Effector memory CD8-positive, alpha-beta T cell (primary cell): Measurements from ENCODE around the gene DYSF.

Experiments
- ATAC-seq: fragments of 150-1000 bp; cut with Tn5 transposase; replicated peaks from 2 replicates; pipeline ENCODE4 v1.10.0; 2021; ENCODE audit warnings: mild to moderate bottlenecking, moderate library complexity
- DNase-seq, 3 experiments: peaks; one replicate each; pipeline ENCODE4 v3.0.0; 2021
- H3K27ac Mint-ChIP-seq, 2 donors: one replicate each; pipeline ENCODE4 v1.8.0; 2022; ENCODE audit warnings: mild to moderate bottlenecking in 2 of 2, mixed read lengths in 2 of 2, moderate library complexity in 2 of 2
- H3K27me3 Mint-ChIP-seq, 2 donors: one replicate each; pipeline ENCODE4 v1.8.0; 2022; ENCODE audit warnings: mixed read lengths in 2 of 2
- H3K36me3 Mint-ChIP-seq: one replicate; pipeline ENCODE4 v1.8.0; 2022; ENCODE audit warnings: mild to moderate bottlenecking, moderate library complexity, mixed read lengths; ENCODE audit not compliant: insufficient read depth
- H3K4me1 Mint-ChIP-seq, 2 donors: one replicate each; pipeline ENCODE4 v1.8.0; 2022; ENCODE audit warnings: low read depth in 2 of 2, mixed read lengths in 2 of 2
- H3K4me3 Mint-ChIP-seq, 2 donors: one replicate each; pipeline ENCODE4 v1.8.0; 2022; ENCODE audit warnings: mild to moderate bottlenecking in 2 of 2, mixed read lengths in 2 of 2, moderate library complexity in 2 of 2
- H3K9me3 Mint-ChIP-seq, 2 donors: one replicate each; pipeline ENCODE4 v1.8.0; 2022; ENCODE audit warnings: mixed read lengths in 2 of 2

Gene DYSF

DNA sequence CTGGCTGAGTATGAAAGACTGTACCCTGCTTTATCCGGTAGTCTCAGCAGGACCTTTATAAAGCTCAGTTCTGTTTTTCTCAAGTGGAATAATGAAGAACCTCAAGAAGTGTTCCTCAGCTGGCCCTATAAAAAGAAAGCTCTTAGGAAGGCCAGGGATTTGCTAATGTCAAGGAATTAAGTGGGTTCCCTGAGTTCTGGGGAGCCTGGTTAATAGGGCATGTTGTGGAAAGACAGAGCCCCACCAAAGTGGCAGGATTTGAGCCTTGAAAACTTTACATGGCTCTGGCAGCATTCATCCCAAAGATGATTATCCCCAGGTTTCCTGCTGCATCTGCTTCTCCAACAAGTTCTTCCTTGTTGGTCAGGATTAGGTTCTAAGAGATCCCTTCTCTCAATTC lies 6.9 kb upstream of the DYSF start:
- ATAC-seq = no peak
- Mint-ChIP-seq H3K9me3 (no peaks in the 10 kb centered on the region), H3K27me3 (no peaks in the 10 kb centered on the region), H3K4me1 (peaks cover 18 to 19% of the 10 kb centered on the region in 2 donors), H3K36me3 (peaks cover under 1% of the 10 kb centered on the region), H3K27ac (no peak overlapping the region), H3K4me3 (no peak overlapping the region)
- DNase-seq = no peak

DNA sequence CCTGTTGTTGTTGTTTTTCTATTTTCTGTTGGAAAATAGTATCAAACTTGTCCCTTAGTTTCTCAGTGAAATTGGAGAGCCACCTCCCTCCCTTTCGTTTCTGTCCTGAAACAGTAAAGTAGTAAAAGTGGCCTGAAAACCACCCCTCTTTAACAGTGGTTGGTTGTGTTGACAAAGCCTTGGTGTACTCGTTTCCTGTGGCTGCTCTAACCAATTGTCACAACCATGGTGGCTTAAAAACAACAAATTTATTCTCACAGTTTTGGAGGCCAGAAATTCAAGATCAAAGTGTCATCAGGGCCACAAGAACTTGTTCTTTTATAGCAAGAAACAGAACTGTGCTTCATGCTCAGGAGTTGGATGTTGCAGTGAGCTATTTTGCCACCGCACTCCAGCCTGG lies 4.0 kb upstream of the DYSF start:
- peaks cover 25 to 31% of the 10 kb centered on the region in 2 donors for H3K4me1 Mint-ChIP-seq
- ATAC-seq = peak; percentile 81
- no peak for DNase-seq
- H3K4me3 Mint-ChIP-seq = peak overlapping the region in 1 of 2 donors; percentile 56
- H3K27ac Mint-ChIP-seq = peak overlapping the region; percentile 68 to 73
- peaks cover 2 to 20% of the 10 kb centered on the region in 2 donors for H3K27me3 Mint-ChIP-seq
- H3K36me3 Mint-ChIP-seq = no peaks in the 10 kb centered on the region
- no peaks in the 10 kb centered on the region for H3K9me3 Mint-ChIP-seq

DNA sequence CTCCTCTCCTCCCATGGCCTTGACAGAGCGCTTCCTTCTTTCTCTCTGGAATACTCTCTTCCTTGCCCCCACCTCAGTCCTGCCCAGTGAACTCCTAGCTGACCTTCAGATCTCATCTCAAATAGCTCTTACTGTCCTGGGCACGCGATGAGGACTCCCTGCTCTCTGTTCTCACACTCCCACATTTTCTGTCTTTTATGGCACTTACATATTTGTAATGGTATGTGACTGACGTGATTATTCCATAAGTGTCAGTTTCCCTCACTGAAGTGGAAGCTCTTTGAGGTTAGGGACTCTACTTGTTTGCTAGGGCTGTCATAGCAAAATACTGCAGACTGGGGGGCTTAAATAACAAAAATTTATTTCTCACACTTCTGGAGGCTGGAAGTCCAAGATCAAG lies 1.7 kb upstream of the DYSF start:
- ATAC-seq (no peak), DNase-seq (no peak)
- H3K27ac Mint-ChIP-seq = no peak overlapping the region
- peaks cover 25 to 43% of the 10 kb centered on the region in 2 donors for H3K27me3 Mint-ChIP-seq
- no peak overlapping the region for H3K4me3 Mint-ChIP-seq
- H3K9me3 Mint-ChIP-seq = no peaks in the 10 kb centered on the region
- peaks cover 33 to 37% of the 10 kb centered on the region in 2 donors for H3K4me1 Mint-ChIP-seq
- H3K36me3 Mint-ChIP-seq = no peaks in the 10 kb centered on the region

DNA sequence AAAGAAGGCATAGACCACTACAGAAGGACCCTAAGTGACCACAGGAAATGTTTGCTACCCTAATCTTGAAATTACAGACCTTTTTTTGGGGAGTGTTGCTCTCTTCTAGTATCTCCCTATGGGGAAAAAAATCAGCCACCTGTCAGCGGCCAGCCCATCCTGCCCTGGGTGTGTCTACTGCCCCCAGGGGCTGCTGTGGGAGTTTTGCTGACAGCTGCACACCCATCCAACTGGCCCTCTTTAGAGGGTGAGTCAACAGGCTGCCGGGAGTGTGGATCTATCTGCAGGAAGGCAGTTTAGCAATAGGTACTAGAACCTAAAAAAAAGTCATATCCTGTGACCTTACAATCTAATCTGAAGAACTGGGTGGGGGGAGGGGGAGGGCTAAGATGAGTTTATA lies 796 bp upstream of the DYSF start:
- H3K4me3 Mint-ChIP-seq = peak overlapping the region; percentile 75
- H3K36me3 Mint-ChIP-seq = no peaks in the 10 kb centered on the region
- ATAC-seq (peak; percentile 38), DNase-seq (no peak)
- peak overlapping the region in 1 of 2 donors; percentile 35 for H3K27ac Mint-ChIP-seq
- H3K27me3 Mint-ChIP-seq = peaks cover 26 to 48% of the 10 kb centered on the region in 2 donors
- no peaks in the 10 kb centered on the region for H3K9me3 Mint-ChIP-seq
- H3K4me1 Mint-ChIP-seq = peaks cover 35 to 37% of the 10 kb centered on the region in 2 donors

DNA sequence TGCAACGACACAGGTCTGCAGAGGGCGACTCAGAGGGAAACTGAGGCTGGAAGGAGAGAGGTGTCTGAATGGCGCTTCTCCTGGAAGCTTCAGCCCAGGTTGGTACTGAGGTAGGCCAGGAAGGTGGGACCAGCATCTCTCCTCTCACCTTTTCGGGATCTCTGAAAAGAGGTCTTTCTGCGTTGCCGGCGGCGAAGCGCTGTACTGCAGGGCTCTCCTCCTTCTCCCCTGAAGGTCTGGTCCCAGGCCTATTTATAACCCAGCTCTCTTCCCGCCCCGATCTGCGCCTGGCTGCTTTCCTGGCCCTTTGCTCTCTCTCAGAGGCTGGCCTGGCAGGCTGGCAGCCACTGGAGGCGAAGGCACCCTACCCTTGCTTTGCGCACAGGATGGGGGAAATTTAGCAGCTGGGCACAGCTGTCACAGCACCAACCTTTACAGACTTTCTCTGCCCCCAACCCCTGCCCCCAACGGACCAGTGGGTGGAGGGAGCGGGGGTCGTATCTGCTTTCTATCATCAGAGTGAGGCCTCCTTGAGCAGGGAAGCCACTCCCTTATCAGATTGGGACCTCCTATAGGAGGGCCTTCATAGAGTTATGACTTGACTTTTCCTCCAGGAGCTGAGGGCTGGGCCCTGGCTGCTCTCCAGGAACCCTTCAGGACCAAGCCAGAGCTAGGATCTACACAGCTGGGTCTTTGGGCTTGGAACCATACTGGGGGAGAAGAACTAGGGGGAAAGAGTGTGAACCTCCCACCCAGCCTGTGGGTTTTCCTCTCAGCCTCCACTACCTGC lies 1.1 kb downstream of the DYSF start:
- Mint-ChIP-seq H3K4me1 (peaks cover 22 to 24% of the 10 kb centered on the region in 2 donors), H3K27ac (no peak overlapping the region), H3K4me3 (peak overlapping the region; percentile 43 to 75), H3K36me3 (no peaks in the 10 kb centered on the region), H3K27me3 (peaks cover 26 to 64% of the 10 kb centered on the region in 2 donors), H3K9me3 (no peaks in the 10 kb centered on the region)
- ATAC-seq (no peak), DNase-seq (no peak)

GRCh38 chr2:71455011-71455740 lies 1.8 kb downstream of the DYSF start:
- DNase-seq = no peak
- ATAC-seq = no peak
- H3K36me3 Mint-ChIP-seq = no peaks in the 10 kb centered on the region
- peaks cover 17 to 18% of the 10 kb centered on the region in 2 donors for H3K4me1 Mint-ChIP-seq
- peaks cover 26 to 64% of the 10 kb centered on the region in 2 donors for H3K27me3 Mint-ChIP-seq
- H3K4me3 Mint-ChIP-seq = peak overlapping the region; percentile 52 to 75
- H3K27ac Mint-ChIP-seq = no peak overlapping the region
- H3K9me3 Mint-ChIP-seq = no peaks in the 10 kb centered on the region

GRCh38 chr2:71455741-71456569 lies 2.6 kb downstream of the DYSF start:
- no peak for ATAC-seq
- no peaks in the 10 kb centered on the region for H3K36me3 Mint-ChIP-seq
- peaks cover 26 to 66% of the 10 kb centered on the region in 2 donors for H3K27me3 Mint-ChIP-seq
- H3K9me3 Mint-ChIP-seq = no peaks in the 10 kb centered on the region
- H3K4me1 Mint-ChIP-seq = peaks cover 17 to 18% of the 10 kb centered on the region in 2 donors
- DNase-seq = no peak
- H3K4me3 Mint-ChIP-seq = peak overlapping the region; percentile 36 to 52
- no peak overlapping the region for H3K27ac Mint-ChIP-seq

- peaks cover 17 to 20% of the 10 kb centered on the region in 2 donors for H3K4me1 Mint-ChIP-seq
- no peak for ATAC-seq
- no peaks in the 10 kb centered on the region for H3K36me3 Mint-ChIP-seq
- H3K9me3 Mint-ChIP-seq = no peaks in the 10 kb centered on the region
- no peak for DNase-seq
- peaks cover 26 to 72% of the 10 kb centered on the region in 2 donors for H3K27me3 Mint-ChIP-seq
- no peak overlapping the region for H3K27ac Mint-ChIP-seq
- H3K4me3 Mint-ChIP-seq = no peak overlapping the region
Measured at GRCh38 chr2:71456617-71457016, 3.3 kb downstream of the DYSF start.

- ATAC-seq (no peak), DNase-seq (no peak)
- no peak overlapping the region for H3K27ac Mint-ChIP-seq
- peaks cover 26 to 65% of the 10 kb centered on the region in 2 donors for H3K27me3 Mint-ChIP-seq
- H3K4me1 Mint-ChIP-seq = peaks cover 16 to 19% of the 10 kb centered on the region in 2 donors
- H3K36me3 Mint-ChIP-seq = no peaks in the 10 kb centered on the region
- H3K9me3 Mint-ChIP-seq = no peaks in the 10 kb centered on the region
- no peak overlapping the region for H3K4me3 Mint-ChIP-seq
Measured at GRCh38 chr2:71457123-71457915, 4.0 kb downstream of the DYSF start.

DNA sequence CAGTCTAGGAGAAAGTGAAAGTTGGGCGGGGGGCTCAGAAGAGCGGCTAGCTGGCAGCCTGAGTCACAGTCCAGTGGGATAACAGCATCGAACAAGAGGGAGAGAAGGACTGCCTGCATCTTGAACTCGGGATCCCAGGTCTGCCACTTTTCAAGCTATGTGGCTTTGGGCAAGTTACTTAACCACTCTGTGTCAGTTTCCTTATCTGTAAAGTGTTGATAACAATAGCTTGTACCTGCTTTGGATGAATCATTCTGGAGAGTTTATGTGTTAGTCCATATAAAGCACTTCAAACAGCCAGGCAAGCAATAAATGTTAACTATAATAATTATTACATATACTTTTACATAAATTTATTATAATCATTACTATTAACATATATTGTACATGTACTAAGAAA lies 4.6 kb downstream of the DYSF start:
- ATAC-seq (no peak), DNase-seq (no peak)
- Mint-ChIP-seq H3K36me3 (no peaks in the 10 kb centered on the region), H3K27me3 (peaks cover 26 to 59% of the 10 kb centered on the region in 2 donors), H3K4me1 (peaks cover 10 to 15% of the 10 kb centered on the region in 2 donors), H3K27ac (no peak overlapping the region), H3K9me3 (no peaks in the 10 kb centered on the region), H3K4me3 (no peak overlapping the region)

DNA sequence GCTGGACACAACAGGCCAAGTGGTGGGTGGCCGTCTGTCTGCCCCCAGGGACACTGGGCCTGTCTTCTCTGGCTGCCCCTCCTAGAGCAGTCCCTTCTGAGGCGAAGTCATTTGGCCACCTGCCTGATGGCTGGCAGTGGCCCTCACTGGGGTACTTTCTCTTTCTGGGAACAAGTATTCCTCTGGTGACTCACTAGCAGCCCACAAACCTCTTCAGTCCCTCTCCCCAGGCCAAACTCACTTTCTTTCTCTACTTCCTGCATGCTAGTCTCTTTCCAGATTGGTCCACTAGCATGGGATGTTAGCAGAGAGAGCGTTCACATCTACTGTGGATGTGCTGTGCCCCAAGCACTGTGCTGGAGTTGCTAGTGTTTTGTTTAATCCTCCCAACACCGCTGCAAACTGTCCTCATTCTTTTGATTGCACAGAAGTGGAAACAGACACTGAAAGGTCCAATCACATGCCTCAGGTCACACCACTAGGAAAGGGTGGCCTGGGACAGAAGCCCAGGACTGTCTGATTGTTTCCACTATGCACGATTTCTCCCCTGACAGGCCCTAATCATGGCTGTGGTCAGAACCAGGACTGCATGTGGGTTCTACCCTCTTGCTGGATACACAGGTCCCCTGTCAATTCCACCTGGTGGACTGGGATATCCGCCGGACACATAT lies 5.2 kb downstream of the DYSF start:
- no peak overlapping the region for H3K27ac Mint-ChIP-seq
- peaks cover 5 to 15% of the 10 kb centered on the region in 2 donors for H3K4me1 Mint-ChIP-seq
- H3K36me3 Mint-ChIP-seq = no peaks in the 10 kb centered on the region
- ATAC-seq (no peak), DNase-seq (no peak)
- H3K4me3 Mint-ChIP-seq = no peak overlapping the region
- H3K27me3 Mint-ChIP-seq = peaks cover 26 to 59% of the 10 kb centered on the region in 2 donors
- no peaks in the 10 kb centered on the region for H3K9me3 Mint-ChIP-seq

GRCh38 chr2:71459084-71459431 lies 5.7 kb downstream of the DYSF start:
- H3K36me3 Mint-ChIP-seq = no peaks in the 10 kb centered on the region
- no peak for DNase-seq
- H3K27me3 Mint-ChIP-seq = peaks cover 26 to 57% of the 10 kb centered on the region in 2 donors
- no peak overlapping the region for H3K4me3 Mint-ChIP-seq
- no peak for ATAC-seq
- H3K4me1 Mint-ChIP-seq = peaks cover 5 to 15% of the 10 kb centered on the region in 2 donors
- no peaks in the 10 kb centered on the region for H3K9me3 Mint-ChIP-seq
- no peak overlapping the region for H3K27ac Mint-ChIP-seq
